ENCODE measurements around the gene POU2F3.
"Not testable (repeated sequence)": the region's sequence is repeated elsewhere in the genome, so short reads cannot be mapped to it uniquely, and the experiment has no call there.

The POU2F3 gene

DNA sequence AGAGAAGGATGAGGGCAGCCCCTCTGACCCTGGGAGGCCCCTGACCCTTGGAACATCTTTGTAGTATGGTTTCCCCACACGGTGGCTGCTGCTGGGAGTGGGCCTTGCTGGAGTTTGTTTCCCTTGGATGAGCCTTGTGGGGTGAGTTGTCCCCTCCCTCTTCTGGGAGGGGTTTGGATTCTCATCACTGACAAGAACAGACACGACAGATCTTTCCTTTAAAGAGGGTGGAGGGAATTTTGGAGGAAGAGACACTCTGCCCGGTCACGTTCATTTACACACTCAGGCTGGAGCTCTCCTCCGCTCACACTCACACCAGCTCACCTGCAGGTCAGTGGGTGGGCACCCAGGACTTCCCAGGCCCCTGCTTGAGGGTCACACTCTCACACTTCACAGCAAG is 31.7 kb downstream of the POU2F3 start:
- H3K4me3 ChIP-seq (ENCODE audit: low read length), result no peak overlapping the region
- peak; percentile 80 for DNase-seq (ENCODE audit: low read depth)
- TF ChIP-seq, protein P1, sequence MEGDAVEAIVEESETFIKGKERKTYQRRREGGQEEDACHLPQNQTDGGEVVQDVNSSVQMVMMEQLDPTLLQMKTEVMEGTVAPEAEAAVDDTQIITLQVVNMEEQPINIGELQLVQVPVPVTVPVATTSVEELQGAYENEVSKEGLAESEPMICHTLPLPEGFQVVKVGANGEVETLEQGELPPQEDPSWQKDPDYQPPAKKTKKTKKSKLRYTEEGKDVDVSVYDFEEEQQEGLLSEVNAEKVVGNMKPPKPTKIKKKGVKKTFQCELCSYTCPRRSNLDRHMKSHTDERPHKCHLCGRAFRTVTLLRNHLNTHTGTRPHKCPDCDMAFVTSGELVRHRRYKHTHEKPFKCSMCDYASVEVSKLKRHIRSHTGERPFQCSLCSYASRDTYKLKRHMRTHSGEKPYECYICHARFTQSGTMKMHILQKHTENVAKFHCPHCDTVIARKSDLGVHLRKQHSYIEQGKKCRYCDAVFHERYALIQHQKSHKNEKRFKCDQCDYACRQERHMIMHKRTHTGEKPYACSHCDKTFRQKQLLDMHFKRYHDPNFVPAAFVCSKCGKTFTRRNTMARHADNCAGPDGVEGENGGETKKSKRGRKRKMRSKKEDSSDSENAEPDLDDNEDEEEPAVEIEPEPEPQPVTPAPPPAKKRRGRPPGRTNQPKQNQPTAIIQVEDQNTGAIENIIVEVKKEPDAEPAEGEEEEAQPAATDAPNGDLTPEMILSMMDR (IDR thresholded peaks at IDR 0.05; ENCODE audit: insufficient read depth, low read depth, low read length, missing control alignments), result no peak

DNA sequence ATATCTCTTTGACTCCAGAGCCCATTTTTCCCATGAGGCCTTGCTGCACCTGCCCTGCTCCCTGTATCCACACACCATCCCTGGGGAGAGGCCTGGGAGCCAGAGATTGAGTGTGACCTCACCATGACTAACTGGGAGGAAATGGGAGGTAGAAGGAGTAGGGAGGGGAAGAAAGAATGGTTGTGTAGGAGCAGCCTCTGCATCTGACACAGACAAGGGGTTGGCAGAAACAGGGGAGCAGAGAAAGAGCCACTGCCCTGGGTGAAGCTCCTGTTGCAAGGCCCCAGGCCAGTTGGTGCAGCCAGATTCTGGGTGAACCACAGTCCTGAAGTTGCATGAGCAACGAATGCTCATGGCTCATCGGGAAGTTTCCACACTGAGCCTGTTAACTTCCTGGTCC is 32.4 kb downstream of the POU2F3 start:
- TF ChIP-seq, protein P1 (IDR thresholded peaks at IDR 0.05; ENCODE audit: insufficient read depth, low read depth, low read length, missing control alignments), result no peak
- no peak overlapping the region for H3K4me3 ChIP-seq (ENCODE audit: low read length)
- peak; percentile 93 for DNase-seq (ENCODE audit: low read depth)

- H3K4me3 ChIP-seq (ENCODE audit: low read length), result no peak overlapping the region
- TF ChIP-seq, protein P1 (IDR thresholded peaks at IDR 0.05; ENCODE audit: insufficient read depth, low read depth, low read length, missing control alignments), result no peak
- DNase-seq (ENCODE audit: low read depth), result peak; percentile 68
These were observed 33.5 kb downstream of the POU2F3 start for GRCh38 chr11:120273432-120273831.

GRCh38 chr11:120273956-120274355 is 34.0 kb downstream of the POU2F3 start:
- not testable (repeated sequence) for H3K4me3 ChIP-seq (ENCODE audit: low read length); DNase-seq (ENCODE audit: low read depth)

- H3K4me3 ChIP-seq (ENCODE audit: low read length), result no peak overlapping the region
- TF ChIP-seq, protein P1 (IDR thresholded peaks at IDR 0.05; ENCODE audit: insufficient read depth, low read depth, low read length, missing control alignments), result no peak
- DNase-seq (ENCODE audit: low read depth), result no peak
These were observed 39.6 kb downstream of the POU2F3 start for GRCh38 chr11:120279502-120279901.

- no peak for DNase-seq (ENCODE audit: low read depth)
- no peak overlapping the region for H3K4me3 ChIP-seq (ENCODE audit: low read length)
- TF ChIP-seq, protein P1 (IDR thresholded peaks at IDR 0.05; ENCODE audit: insufficient read depth, low read depth, low read length, missing control alignments), result no peak
These were observed 40.7 kb downstream of the POU2F3 start for GRCh38 chr11:120280600-120281051.

- DNase-seq (ENCODE audit: low read depth), result no peak
- no peak overlapping the region for H3K4me3 ChIP-seq (ENCODE audit: low read length)
- TF ChIP-seq, protein P1 (IDR thresholded peaks at IDR 0.05; ENCODE audit: insufficient read depth, low read depth, low read length, missing control alignments), result no peak
These were observed 41.3 kb downstream of the POU2F3 start for GRCh38 chr11:120281143-120281795.

All from epithelial cell of esophagus (primary cell).